Measurements from ENCODE around the gene LHX8. TPM values are rescaled to one million over a fixed set of nuclear protein-coding genes. Genes with fewer than 3 reads are reported as not detected.

The LHX8 gene
- total RNA-seq, 1 experiment from 2014 or later: not detected

DNA sequence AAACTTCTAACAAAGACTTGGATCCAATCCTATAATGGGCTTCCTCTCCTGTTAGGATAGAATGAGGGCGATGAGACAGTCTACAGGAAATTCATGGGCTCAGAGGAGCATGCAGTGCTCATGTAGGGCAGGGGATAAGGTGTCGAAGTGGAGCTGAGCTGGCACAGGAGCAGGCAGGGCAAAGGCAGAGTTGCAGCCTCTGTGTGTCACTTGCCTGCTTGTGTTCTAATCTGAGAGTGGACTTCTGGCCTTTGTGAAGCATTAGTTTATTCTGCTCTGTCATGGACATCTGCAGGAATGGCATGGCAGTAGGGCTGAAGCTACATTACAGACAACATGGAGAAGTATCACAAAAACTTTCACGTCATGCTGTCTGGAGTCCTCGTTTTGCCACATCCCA is 32.6 kb downstream of the LHX8 start:
- CTCF ChIA-PET: no interaction called here
- Histone ChIP-seq H3K4me3 (ENCODE audit: low read depth, low read length, poor library complexity, severe bottlenecking) (no peak overlapping the region), H3K27ac (ENCODE audit: low read depth, low read length, poor library complexity, severe bottlenecking) (no peak overlapping the region), H3K27me3 (replicated peaks; ENCODE audit: insufficient read depth, low read depth, low read length, poor library complexity) (peaks cover 46% of the 10 kb centered on the region), H3K4me1 (ENCODE audit: insufficient read depth, low read length, poor library complexity, severe bottlenecking) (no peaks in the 10 kb centered on the region), H3K9me3 (ENCODE audit: low read depth, low read length, poor library complexity, severe bottlenecking) (no peaks in the 10 kb centered on the region), H3K36me3 (ENCODE audit: insufficient read depth, low read length, poor library complexity, severe bottlenecking) (no peaks in the 10 kb centered on the region)
- no TSS peak for BruUV-seq (replicated peaks)
- no peak for TF ChIP-seq EZH2 (IDR thresholded peaks at IDR 0.05; ENCODE audit: borderline replicate concordance, low read depth, low read length, poor library complexity, severe bottlenecking)
- TF ChIP-seq CTCF (conservative IDR thresholded peaks at IDR 0.05; ENCODE audit: low read depth, low read length): no peak
- POLR2A ChIA-PET (ENCODE audit: low non-redundant PET): no interaction called here
- intact Hi-C loops (cut with micrococcal nuclease; ENCODE audit: unreplicated experiment): loop anchor here (10.0 kb wide), 1 partner anchor 62 kb away; no protein-coding TSS in a partner anchor
- no peak for DNase-seq (ENCODE audit: low spot score)

DNA sequence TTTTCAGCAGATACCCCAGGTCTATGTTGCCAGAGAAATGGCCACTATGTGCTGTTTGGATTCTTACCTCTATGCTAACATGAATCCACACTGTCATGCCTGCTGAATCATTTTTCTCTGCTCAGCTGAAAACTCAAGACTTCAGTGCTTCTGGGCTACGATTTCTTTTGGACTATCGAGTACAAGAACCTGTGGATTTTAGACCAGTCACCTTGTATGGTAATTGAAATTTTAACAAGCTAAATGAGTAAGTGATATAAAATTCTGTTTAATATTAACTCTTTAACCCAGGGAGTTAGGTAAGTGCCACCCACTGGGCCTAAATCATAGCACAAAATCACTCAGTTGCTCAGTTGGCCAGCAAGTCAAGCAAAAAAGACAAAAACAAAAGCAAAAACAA is 35.8 kb downstream of the LHX8 start:
- no peaks in the 10 kb centered on the region for H3K36me3 ChIP-seq (ENCODE audit: insufficient read depth, low read length, poor library complexity, severe bottlenecking)
- TF ChIP-seq CTCF (conservative IDR thresholded peaks at IDR 0.05; ENCODE audit: low read depth, low read length) (no peak), EZH2 (IDR thresholded peaks at IDR 0.05; ENCODE audit: borderline replicate concordance, low read depth, low read length, poor library complexity, severe bottlenecking) (no peak)
- peaks cover 26% of the 10 kb centered on the region for H3K27me3 ChIP-seq (replicated peaks; ENCODE audit: insufficient read depth, low read depth, low read length, poor library complexity)
- H3K9me3 ChIP-seq (ENCODE audit: low read depth, low read length, poor library complexity, severe bottlenecking): no peaks in the 10 kb centered on the region
- POLR2A ChIA-PET (ENCODE audit: low non-redundant PET): interaction anchor here (0.6 kb wide), 1 partner anchor 212 kb away, joined by 3 read pairs; no protein-coding TSS in a partner anchor
- CTCF ChIA-PET: no interaction called here
- BruUV-seq (replicated peaks): no TSS peak
- H3K4me3 ChIP-seq (ENCODE audit: low read depth, low read length, poor library complexity, severe bottlenecking): no peak overlapping the region
- no peak overlapping the region for H3K27ac ChIP-seq (ENCODE audit: low read depth, low read length, poor library complexity, severe bottlenecking)
- no peaks in the 10 kb centered on the region for H3K4me1 ChIP-seq (ENCODE audit: insufficient read depth, low read length, poor library complexity, severe bottlenecking)
- intact Hi-C loops (cut with micrococcal nuclease; ENCODE audit: unreplicated experiment): no loop called here
- no peak for DNase-seq (ENCODE audit: low spot score)

DNA sequence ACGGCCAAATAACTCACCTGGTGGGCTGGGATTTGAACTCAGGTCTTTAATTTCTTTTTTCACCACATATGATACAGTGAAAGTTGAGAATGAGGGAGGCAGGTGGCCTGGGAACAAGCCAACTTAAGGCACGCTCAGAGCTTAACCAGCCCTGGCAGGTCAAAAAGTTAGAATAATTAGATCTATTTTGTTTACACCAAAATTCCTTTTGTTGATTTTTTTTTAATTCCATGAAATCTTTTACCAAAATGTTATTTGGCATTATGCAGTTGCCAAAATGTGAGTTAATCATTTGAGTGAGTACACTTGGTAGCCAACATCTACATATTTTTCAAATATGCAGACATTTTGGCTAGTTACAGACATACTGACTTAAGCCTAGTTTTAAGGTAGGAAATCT is 36.8 kb downstream of the LHX8 start:
- ChIA-PET CTCF (no interaction called here), POLR2A (ENCODE audit: low non-redundant PET) (interaction anchor here (0.5 kb wide), 1 partner anchor 18 kb away, joined by 3 read pairs; no protein-coding TSS in a partner anchor)
- intact Hi-C loops (cut with micrococcal nuclease; ENCODE audit: unreplicated experiment): no loop called here
- Histone ChIP-seq H3K36me3 (ENCODE audit: insufficient read depth, low read length, poor library complexity, severe bottlenecking) (no peaks in the 10 kb centered on the region), H3K4me3 (ENCODE audit: low read depth, low read length, poor library complexity, severe bottlenecking) (no peak overlapping the region), H3K4me1 (ENCODE audit: insufficient read depth, low read length, poor library complexity, severe bottlenecking) (no peaks in the 10 kb centered on the region), H3K27me3 (replicated peaks; ENCODE audit: insufficient read depth, low read depth, low read length, poor library complexity) (peaks cover 16% of the 10 kb centered on the region), H3K27ac (ENCODE audit: low read depth, low read length, poor library complexity, severe bottlenecking) (no peak overlapping the region), H3K9me3 (ENCODE audit: low read depth, low read length, poor library complexity, severe bottlenecking) (no peaks in the 10 kb centered on the region)
- DNase-seq (ENCODE audit: low spot score): no peak
- BruUV-seq (replicated peaks): no TSS peak
- TF ChIP-seq EZH2 (IDR thresholded peaks at IDR 0.05; ENCODE audit: borderline replicate concordance, low read depth, low read length, poor library complexity, severe bottlenecking) (no peak), CTCF (conservative IDR thresholded peaks at IDR 0.05; ENCODE audit: low read depth, low read length) (no peak)
